SK-N-MC (cell line): ENCODE data around the gene CTNNA3.

Experiments used
- DNase-seq: peaks from one replicate; pipeline ENCODE4 v3.0.0-alpha.2; 2011; ENCODE audit warnings: low read depth, low spot score
- H3K27ac ChIP-seq: fragments of 200-600 bp; sonication (generic); 2 replicates; pipeline ENCODE4 v1.5.1; 2016; ENCODE audit warnings: mixed run types
- H3K36me3 ChIP-seq: fragments of 200-600 bp; sonication (generic); 2 replicates; pipeline ENCODE4 v1.6.1; 2017; ENCODE audit warnings: antibody characterized with exemption, low read length, mixed read lengths; ENCODE audit not compliant: insufficient read depth
- H3K4me3 ChIP-seq: fragments of 200-600 bp; sonication (generic); 2 replicates; pipeline ENCODE4 v1.5.1; 2016
- H3K9ac ChIP-seq: fragments of 200-600 bp; sonication (generic); 2 replicates; pipeline ENCODE4 v1.8.0; 2017; ENCODE audit warnings: mixed run types, mixed read lengths; ENCODE audit not compliant: insufficient read length
- H3K9me3 ChIP-seq: fragments of 200-600 bp; sonication (generic); 2 replicates; pipeline ENCODE4 v1.6.1; 2017; ENCODE audit warnings: low read depth, mild to moderate bottlenecking, antibody characterized with exemption, low read length, moderate library complexity, mixed read lengths
- EZH2 ChIP-seq: fragments of 200-600 bp; sonication (generic); IDR thresholded peaks from one replicate; pipeline ENCODE4 v1.6.1; 2017; ENCODE audit warnings: antibody characterized with exemption
- FOXP2 ChIP-seq: optimal IDR thresholded peaks from 2 replicates; pipeline ENCODE3; 2011; ENCODE audit warnings: mild to moderate bottlenecking, moderate library complexity; ENCODE audit not compliant: insufficient read depth; ENCODE audit errors: extremely low read length, control extremely low read depth
- POLR2AphosphoS5 ChIP-seq: IDR thresholded peaks from 2 replicates; pipeline ENCODE4 v1.6.1; 2012; ENCODE audit warnings: mild to moderate bottlenecking, low read depth, low read length, borderline replicate concordance

The CTNNA3 gene

GRCh38 chr10:65903620-65904019, 1792.4 kb downstream of the CTNNA3 start:
- TF ChIP-seq POLR2AphosphoS5 = no peak
- TF ChIP-seq FOXP2 = no peak
- no peak for TF ChIP-seq EZH2
- Histone ChIP-seq H3K36me3 (no peaks in the 10 kb centered on the region), H3K9ac (no peak overlapping the region), H3K4me3 (no peak overlapping the region), H3K9me3 (no peaks in the 10 kb centered on the region), H3K27ac (no peak overlapping the region)
- no peak for DNase-seq

GRCh38 chr10:65900271-65900670, 1795.7 kb downstream of the CTNNA3 start:
- Histone ChIP-seq H3K27ac (no peak overlapping the region), H3K36me3 (no peaks in the 10 kb centered on the region), H3K9me3 (no peaks in the 10 kb centered on the region), H3K9ac (no peak overlapping the region), H3K4me3 (no peak overlapping the region)
- no peak for TF ChIP-seq POLR2AphosphoS5
- TF ChIP-seq FOXP2 = no peak
- TF ChIP-seq EZH2 = no peak
- DNase-seq = no peak

DNA sequence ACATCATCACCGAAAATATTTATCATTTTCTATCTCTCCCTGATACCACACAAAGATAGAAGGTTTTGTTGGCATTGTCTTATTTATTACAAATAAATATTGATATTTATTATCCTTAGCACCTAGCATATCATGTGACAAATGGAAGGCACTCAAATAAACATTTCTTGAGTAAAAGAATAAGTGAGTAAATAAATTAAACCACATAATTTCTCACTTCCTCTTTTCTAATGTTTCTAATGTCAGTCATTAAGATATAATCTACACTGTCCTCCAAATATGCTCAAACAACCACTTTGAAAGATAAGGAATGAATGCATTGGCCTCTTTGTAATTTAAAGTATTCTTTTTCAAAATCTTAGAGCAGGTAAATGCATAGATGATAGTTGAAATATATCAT, 1797.9 kb downstream of the CTNNA3 start:
- Histone ChIP-seq H3K4me3 (no peak overlapping the region), H3K9ac (no peak overlapping the region), H3K9me3 (no peaks in the 10 kb centered on the region), H3K27ac (no peak overlapping the region), H3K36me3 (no peaks in the 10 kb centered on the region)
- TF ChIP-seq EZH2 (no peak), FOXP2 (no peak), POLR2AphosphoS5 (no peak)
- no peak for DNase-seq

GRCh38 chr10:65894961-65895360, 1801.0 kb downstream of the CTNNA3 start:
- Histone ChIP-seq H3K36me3 (no peaks in the 10 kb centered on the region), H3K4me3 (no peak overlapping the region), H3K9ac (no peak overlapping the region), H3K27ac (no peak overlapping the region), H3K9me3 (no peaks in the 10 kb centered on the region)
- no peak for DNase-seq
- TF ChIP-seq EZH2 (no peak), FOXP2 (no peak), POLR2AphosphoS5 (no peak)

- Histone ChIP-seq H3K9ac (no peak overlapping the region), H3K27ac (no peak overlapping the region), H3K4me3 (no peak overlapping the region), H3K9me3 (no peaks in the 10 kb centered on the region), H3K36me3 (no peaks in the 10 kb centered on the region)
- DNase-seq = no peak
- TF ChIP-seq EZH2 (no peak), POLR2AphosphoS5 (no peak), FOXP2 (no peak)
These were observed 1801.6 kb downstream of the CTNNA3 start for GRCh38 chr10:65894379-65894778.

- no peak overlapping the region for H3K27ac ChIP-seq
- TF ChIP-seq FOXP2 = no peak
- TF ChIP-seq EZH2 = no peak
- no peak for TF ChIP-seq POLR2AphosphoS5
- no peak overlapping the region for H3K4me3 ChIP-seq
- no peak for DNase-seq
- H3K36me3 ChIP-seq = no peaks in the 10 kb centered on the region
- H3K9me3 ChIP-seq = no peaks in the 10 kb centered on the region
- no peak overlapping the region for H3K9ac ChIP-seq
These were observed 1802.3 kb downstream of the CTNNA3 start for GRCh38 chr10:65893676-65894075.

GRCh38 chr10:65892284-65892683, 1803.7 kb downstream of the CTNNA3 start:
- H3K4me3 ChIP-seq = no peak overlapping the region
- no peak overlapping the region for H3K9ac ChIP-seq
- DNase-seq = no peak
- no peak for TF ChIP-seq POLR2AphosphoS5
- TF ChIP-seq EZH2 = no peak
- TF ChIP-seq FOXP2 = no peak
- no peak overlapping the region for H3K27ac ChIP-seq
- H3K9me3 ChIP-seq = no peaks in the 10 kb centered on the region
- no peaks in the 10 kb centered on the region for H3K36me3 ChIP-seq

GRCh38 chr10:65891073-65891981, 1804.7 kb downstream of the CTNNA3 start:
- Histone ChIP-seq H3K9ac (no peak overlapping the region), H3K36me3 (no peaks in the 10 kb centered on the region), H3K27ac (no peak overlapping the region), H3K9me3 (no peaks in the 10 kb centered on the region), H3K4me3 (no peak overlapping the region)
- TF ChIP-seq EZH2 = no peak
- no peak for TF ChIP-seq POLR2AphosphoS5
- TF ChIP-seq FOXP2 = no peak
- no peak for DNase-seq

- Histone ChIP-seq H3K27ac (no peak overlapping the region), H3K4me3 (no peak overlapping the region), H3K9me3 (no peaks in the 10 kb centered on the region), H3K9ac (no peak overlapping the region), H3K36me3 (no peaks in the 10 kb centered on the region)
- no peak for DNase-seq
- TF ChIP-seq EZH2 (no peak), FOXP2 (no peak), POLR2AphosphoS5 (no peak)
These were observed 1831.5 kb downstream of the CTNNA3 start for GRCh38 chr10:65864529-65864928.
